ENCODE data around the gene SLC9A9. TPM values are rescaled to one million over a fixed set of nuclear protein-coding genes. Genes with fewer than 3 reads are reported as not detected.

SLC9A9 gene
- total RNA-seq, 4 donors from 2014 or later: 15.1 to 41.1 (median 20.7) TPM

GRCh38 chr3:143413372-143413771 is 434.9 kb downstream of the SLC9A9 start:
- TF ChIP-seq CTCF (IDR thresholded peaks at IDR 0.05; ENCODE audit: low read depth): no peak

GRCh38 chr3:143412084-143412483 is 436.2 kb downstream of the SLC9A9 start:
- TF ChIP-seq CTCF (IDR thresholded peaks at IDR 0.05; ENCODE audit: low read depth): no peak

GRCh38 chr3:143410259-143410658 is 438.0 kb downstream of the SLC9A9 start:
- TF ChIP-seq CTCF (IDR thresholded peaks at IDR 0.05; ENCODE audit: low read depth): no peak

- TF ChIP-seq CTCF (IDR thresholded peaks at IDR 0.05; ENCODE audit: low read depth): no peak
Measured at GRCh38 chr3:143408771-143409170, 439.5 kb downstream of the SLC9A9 start.

- TF ChIP-seq CTCF (IDR thresholded peaks at IDR 0.05; ENCODE audit: low read depth): no peak
Measured at GRCh38 chr3:143402602-143403001, 445.7 kb downstream of the SLC9A9 start.

GRCh38 chr3:143396790-143397189 is 451.5 kb downstream of the SLC9A9 start:
- TF ChIP-seq CTCF (IDR thresholded peaks at IDR 0.05; ENCODE audit: low read depth): no peak

GRCh38 chr3:143389388-143389787 is 458.9 kb downstream of the SLC9A9 start:
- no peak for TF ChIP-seq CTCF (IDR thresholded peaks at IDR 0.05; ENCODE audit: low read depth)
